ENCODE data around the gene C11orf21. TPM values are rescaled to one million over a fixed set of nuclear protein-coding genes. Genes with fewer than 3 reads are reported as not detected.

Gene C11orf21
- total RNA-seq, 2 donors from 2014 or later, result 0.11 to 0.52 TPM

DNA sequence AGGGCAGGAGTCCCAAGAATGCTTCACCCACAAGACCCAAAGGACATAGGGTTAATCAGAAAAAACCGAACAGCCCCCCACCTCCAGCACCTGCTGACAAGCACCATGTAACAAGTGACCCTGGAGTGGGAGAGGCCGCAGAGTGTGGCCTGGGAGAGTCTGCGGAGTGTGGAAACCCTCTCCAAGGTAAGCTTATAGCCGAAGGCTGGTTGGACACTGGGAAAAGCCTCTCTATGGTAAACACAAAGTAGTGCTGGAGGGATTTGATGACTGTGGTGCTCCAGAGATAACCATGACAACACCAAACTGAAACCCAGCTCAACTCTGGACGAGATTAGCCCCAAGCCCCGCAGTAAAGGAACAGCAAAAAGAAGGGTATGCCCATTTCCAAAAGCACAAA, 50.6 kb downstream of the C11orf21 start:
- Histone ChIP-seq H3K9ac (ENCODE audit: low read depth in 2 of 2, low read length in 2 of 2) (no peak overlapping the region), H3K27me3 (no peaks in the 10 kb centered on the region), H3K4me1 (no peaks in the 10 kb centered on the region), H3K4me3 (no peak overlapping the region), H3K36me3 (no peaks in the 10 kb centered on the region), H3K9me3 (no peaks in the 10 kb centered on the region), H3K27ac (no peak overlapping the region)
- DNase-seq, result no peak
- intact Hi-C loops (cut with DNase I), result no loop called here
- TF ChIP-seq, protein P1, sequence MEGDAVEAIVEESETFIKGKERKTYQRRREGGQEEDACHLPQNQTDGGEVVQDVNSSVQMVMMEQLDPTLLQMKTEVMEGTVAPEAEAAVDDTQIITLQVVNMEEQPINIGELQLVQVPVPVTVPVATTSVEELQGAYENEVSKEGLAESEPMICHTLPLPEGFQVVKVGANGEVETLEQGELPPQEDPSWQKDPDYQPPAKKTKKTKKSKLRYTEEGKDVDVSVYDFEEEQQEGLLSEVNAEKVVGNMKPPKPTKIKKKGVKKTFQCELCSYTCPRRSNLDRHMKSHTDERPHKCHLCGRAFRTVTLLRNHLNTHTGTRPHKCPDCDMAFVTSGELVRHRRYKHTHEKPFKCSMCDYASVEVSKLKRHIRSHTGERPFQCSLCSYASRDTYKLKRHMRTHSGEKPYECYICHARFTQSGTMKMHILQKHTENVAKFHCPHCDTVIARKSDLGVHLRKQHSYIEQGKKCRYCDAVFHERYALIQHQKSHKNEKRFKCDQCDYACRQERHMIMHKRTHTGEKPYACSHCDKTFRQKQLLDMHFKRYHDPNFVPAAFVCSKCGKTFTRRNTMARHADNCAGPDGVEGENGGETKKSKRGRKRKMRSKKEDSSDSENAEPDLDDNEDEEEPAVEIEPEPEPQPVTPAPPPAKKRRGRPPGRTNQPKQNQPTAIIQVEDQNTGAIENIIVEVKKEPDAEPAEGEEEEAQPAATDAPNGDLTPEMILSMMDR (IDR thresholded peaks at IDR 0.05), result no peak

DNA sequence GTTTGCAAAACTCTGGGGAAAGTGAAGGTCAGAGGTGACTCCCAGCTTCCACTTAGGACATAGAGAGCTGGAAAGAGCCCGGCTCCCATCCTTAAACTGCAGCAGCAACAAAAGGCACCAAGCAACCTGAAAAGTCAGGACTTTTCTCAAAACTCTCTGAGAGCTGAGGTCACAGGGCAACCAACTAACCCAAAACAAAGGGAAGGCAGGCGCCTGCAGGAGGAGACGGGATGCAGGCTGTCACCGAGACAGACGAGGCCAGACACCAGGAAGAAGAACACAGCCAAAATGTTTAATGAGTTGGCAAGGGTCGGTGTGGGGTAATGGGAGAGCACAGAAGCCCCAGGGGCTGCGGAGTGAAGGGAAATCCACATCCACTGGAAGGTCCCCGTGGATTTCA, 51.2 kb downstream of the C11orf21 start:
- TF ChIP-seq, protein P1 (IDR thresholded peaks at IDR 0.05), result no peak
- H3K27me3 ChIP-seq, result no peaks in the 10 kb centered on the region
- H3K36me3 ChIP-seq, result no peaks in the 10 kb centered on the region
- DNase-seq, result peak; percentile 15
- intact Hi-C loops (cut with DNase I), result no loop called here
- no peaks in the 10 kb centered on the region for H3K9me3 ChIP-seq
- no peak overlapping the region for H3K4me3 ChIP-seq
- no peaks in the 10 kb centered on the region for H3K4me1 ChIP-seq
- no peak overlapping the region for H3K9ac ChIP-seq (ENCODE audit: low read depth in 2 of 2, low read length in 2 of 2)
- H3K27ac ChIP-seq, result no peak overlapping the region

DNA sequence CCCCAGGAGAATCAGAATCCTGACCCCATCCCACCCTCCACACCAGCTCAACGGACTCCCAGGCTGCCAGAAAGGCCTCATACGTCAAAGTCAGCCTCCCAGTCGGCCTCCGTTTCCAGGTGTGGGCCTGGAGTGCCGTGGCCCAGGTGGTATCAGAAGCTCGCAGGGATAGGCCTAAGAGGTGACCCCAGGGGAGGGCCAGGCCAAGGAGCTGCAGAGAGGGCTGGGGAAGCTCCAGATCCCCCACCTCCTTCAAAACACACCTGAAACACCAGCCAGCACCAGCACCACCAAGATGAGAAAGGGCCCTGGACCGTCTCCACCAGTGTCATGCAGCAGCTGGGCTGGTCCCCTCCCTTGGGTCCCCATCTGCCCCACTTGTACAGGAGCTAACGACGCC, 51.7 kb downstream of the C11orf21 start:
- H3K9ac ChIP-seq (ENCODE audit: low read depth in 2 of 2, low read length in 2 of 2), result no peak overlapping the region
- intact Hi-C loops (cut with DNase I), result no loop called here
- no peak overlapping the region for H3K4me3 ChIP-seq
- no peak overlapping the region for H3K27ac ChIP-seq
- H3K36me3 ChIP-seq, result no peaks in the 10 kb centered on the region
- TF ChIP-seq, protein P1 (IDR thresholded peaks at IDR 0.05), result no peak
- no peaks in the 10 kb centered on the region for H3K27me3 ChIP-seq
- H3K9me3 ChIP-seq, result no peaks in the 10 kb centered on the region
- DNase-seq, result no peak
- H3K4me1 ChIP-seq, result no peaks in the 10 kb centered on the region

DNA sequence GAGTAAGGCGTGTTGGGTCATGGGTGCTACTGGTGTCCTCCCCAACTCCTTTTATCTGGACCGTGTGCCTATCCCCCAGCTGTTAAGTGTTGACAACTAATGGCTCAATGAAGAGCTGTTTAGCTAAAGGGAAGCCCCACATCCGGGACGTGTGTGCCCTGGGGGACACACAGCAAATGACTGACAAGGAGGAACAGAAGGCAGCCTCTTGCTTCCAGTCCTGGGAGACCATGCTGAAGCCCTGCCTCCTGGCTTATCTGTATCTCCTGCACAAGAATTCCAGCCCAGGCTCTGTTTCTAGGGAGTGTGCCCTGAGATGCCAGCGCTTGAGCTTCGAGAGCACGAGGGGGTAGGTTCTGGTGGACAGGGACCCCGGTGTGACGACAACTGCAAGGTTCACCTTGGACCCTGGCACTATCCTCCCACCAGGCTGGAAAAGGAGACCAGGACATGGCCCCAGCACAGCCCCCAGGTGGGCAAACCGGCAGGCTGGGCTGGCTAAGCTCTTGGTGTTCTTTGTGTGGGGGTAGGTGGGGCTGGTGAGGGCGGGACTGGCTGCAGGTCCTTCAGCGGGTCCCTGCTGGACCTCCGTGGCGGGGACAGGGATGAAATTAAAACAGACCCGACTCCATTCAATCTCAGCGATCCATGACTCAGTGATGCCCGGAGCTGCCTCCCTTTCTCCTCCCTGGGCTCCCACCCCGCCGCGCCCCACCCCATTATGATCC, 52.4 kb downstream of the C11orf21 start:
- no peak overlapping the region for H3K27ac ChIP-seq
- TF ChIP-seq, protein P1 (IDR thresholded peaks at IDR 0.05), result no peak

DNA sequence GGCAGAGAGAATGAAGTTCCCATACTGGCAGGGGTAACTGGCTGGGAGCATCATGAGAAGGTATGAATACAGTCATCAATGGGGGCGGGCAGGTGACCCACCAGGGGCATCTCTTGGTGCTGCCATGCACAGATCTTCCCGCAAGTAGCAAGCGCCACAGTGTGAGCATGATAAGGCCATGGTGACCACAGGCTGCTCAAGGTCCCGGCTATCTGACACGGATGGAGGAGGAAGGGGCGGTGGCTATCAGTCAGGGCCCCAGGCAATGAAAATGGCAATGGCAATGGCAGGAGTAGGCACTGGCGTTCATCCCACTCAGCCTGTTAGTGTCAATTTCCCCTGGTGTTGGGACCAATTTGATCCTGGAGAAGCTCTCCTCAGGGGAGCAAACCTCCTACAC, 53.0 kb downstream of the C11orf21 start:
- DNase-seq, result no peak
- intact Hi-C loops (cut with DNase I), result no loop called here
- H3K36me3 ChIP-seq, result no peaks in the 10 kb centered on the region

More for the DNA sequence above, 52.4 kb downstream of the C11orf21 start:
- DNase-seq, result peak; percentile 13
- Histone ChIP-seq H3K9me3 (no peaks in the 10 kb centered on the region), H3K27me3 (no peaks in the 10 kb centered on the region), H3K4me3 (no peak overlapping the region), H3K36me3 (no peaks in the 10 kb centered on the region), H3K4me1 (no peaks in the 10 kb centered on the region), H3K9ac (ENCODE audit: low read depth in 2 of 2, low read length in 2 of 2) (no peak overlapping the region)
- intact Hi-C loops (cut with DNase I), result no loop called here

More for the DNA sequence above, 53.0 kb downstream of the C11orf21 start:
- Histone ChIP-seq H3K27me3 (no peaks in the 10 kb centered on the region), H3K9me3 (no peaks in the 10 kb centered on the region), H3K27ac (no peak overlapping the region), H3K9ac (ENCODE audit: low read depth in 2 of 2, low read length in 2 of 2) (no peak overlapping the region), H3K4me1 (no peaks in the 10 kb centered on the region), H3K4me3 (no peak overlapping the region)
- TF ChIP-seq, protein P1 (IDR thresholded peaks at IDR 0.05), result no peak

Data from colonic mucosa (tissue), 4 donors.